SK-N-SH (cell line): ENCODE measurements around the gene KCNK16. TPM values are rescaled to one million over a fixed set of nuclear protein-coding genes. Genes with fewer than 3 reads are reported as not detected.

Source experiments
- CTCF ChIA-PET: fragments of 300-600, 350-600 bp; formaldehyde crosslinking; extraction: SDS; loops from one replicate; lab custom pipeline; 2021; lab: Yijun Ruan, JAX
- POLR2A ChIA-PET: fragments of 350-600 bp; sonication (Branson Sonifier 250); formaldehyde crosslinking; extraction: SDS; loops from one replicate; lab custom pipeline; 2020; ENCODE audit warnings: antibody characterized with exemption, inconsistent platforms; lab: Yijun Ruan, JAX
- DNase-seq: peaks from one replicate; pipeline ENCODE4 v3.0.0; 2012
- H2AFZ ChIP-seq: fragments of 200-600 bp; sonication (generic); 2 replicates; pipeline ENCODE4 v1.8.1; 2016; ENCODE audit warnings: antibody characterized with exemption, mild to moderate bottlenecking, low read depth
- H3F3A ChIP-seq: fragments of 200-600 bp; sonication (generic); replicated peaks from 2 replicates; pipeline ENCODE3; 2016; ENCODE audit warnings: antibody characterized with exemption, mild to moderate bottlenecking; ENCODE audit not compliant: insufficient read depth
- H3K27ac ChIP-seq, 2 experiments: fragments of 200-500 bp in 1 of 2; fragments of 200-600 bp in 1 of 2; sonication (Bioruptor generic) in 1 of 2; sonication (generic), shearing (Covaris generic) in 1 of 2; 2 replicates each; pipeline versions ENCODE4 v1.5.1 to v1.6.1; 2014 to 2016; ENCODE audit warnings: low read depth in 2 of 2, inconsistent platforms in 1 of 2, low read length in 1 of 2, mild to moderate bottlenecking in 1 of 2, mixed read lengths in 1 of 2
- H3K27me3 ChIP-seq: fragments of 200-600 bp; sonication (generic), shearing (Covaris generic); 2 replicates; pipeline ENCODE4 v1.6.1; 2016; ENCODE audit warnings: mixed run types; ENCODE audit not compliant: insufficient read depth
- H3K36me3 ChIP-seq, 2 experiments: fragments of 200-500 bp in 1 of 2; fragments of 200-600 bp in 1 of 2; sonication (Bioruptor generic) in 1 of 2; sonication (generic) in 1 of 2; replicated peaks in 1 of 2; 2 replicates each; pipeline versions ENCODE3 to v1.5.1; 2014 to 2016; ENCODE audit warnings: low read length in 1 of 2, mild to moderate bottlenecking in 1 of 2; ENCODE audit not compliant: insufficient read depth in 2 of 2, control insufficient read depth in 1 of 2
- H3K4me1 ChIP-seq, 2 experiments: fragments of 200-500 bp in 1 of 2; fragments of 200-600 bp in 1 of 2; sonication (Bioruptor generic) in 1 of 2; sonication (generic), shearing (Covaris generic) in 1 of 2; 2 replicates each; pipeline versions ENCODE4 v1.5.1 to v1.6.1; 2014 to 2016; ENCODE audit warnings: low read depth in 1 of 2, low read length in 1 of 2, mixed run types in 1 of 2; ENCODE audit not compliant: insufficient read depth in 2 of 2, control insufficient read depth in 1 of 2
- H3K4me2 ChIP-seq: fragments of 200-600 bp; sonication (generic), shearing (Covaris generic); 2 replicates; pipeline ENCODE4 v1.6.1; 2017; ENCODE audit warnings: mixed run types
- H3K4me3 ChIP-seq, 2 experiments: fragments of 200-500 bp in 1 of 2; fragments of 200-600 bp in 1 of 2; sonication (Bioruptor generic) in 1 of 2; sonication (generic), shearing (Covaris generic) in 1 of 2; 2 replicates each; pipeline versions ENCODE4 v1.5.1 to v1.8.1; 2014 to 2016; ENCODE audit warnings: low read depth in 2 of 2, inconsistent platforms in 1 of 2, low read length in 1 of 2, mild to moderate bottlenecking in 1 of 2, mixed read lengths in 1 of 2, moderate library complexity in 1 of 2
- H3K79me2 ChIP-seq: fragments of 200-600 bp; sonication (generic); 2 replicates; pipeline ENCODE4 v1.8.1; 2017; ENCODE audit warnings: mild to moderate bottlenecking; ENCODE audit not compliant: insufficient read depth
- H3K9ac ChIP-seq: fragments of 200-600 bp; sonication (generic); 2 replicates; pipeline ENCODE4 v1.6.1; 2017; ENCODE audit warnings: mixed run types
- H3K9me2 ChIP-seq: fragments of 200-600 bp; sonication (generic); 2 replicates; pipeline ENCODE4 v1.6.1; 2017; ENCODE audit warnings: mixed run types
- H3K9me3 ChIP-seq: fragments of 200-600 bp; sonication (generic); 2 replicates; pipeline ENCODE4 v1.6.1; 2017; ENCODE audit warnings: mixed run types, mild to moderate bottlenecking, moderate library complexity
- H4K20me1 ChIP-seq: fragments of 200-600 bp; sonication (generic); 2 replicates; pipeline ENCODE4 v1.6.1; 2017; ENCODE audit warnings: mild to moderate bottlenecking, mixed run types; ENCODE audit not compliant: insufficient read depth
- CTCF ChIP-seq: fragments of 200-600 bp; sonication (generic); IDR thresholded peaks from 2 replicates; pipeline ENCODE4 v1.6.1; 2017; ENCODE audit warnings: antibody characterized with exemption, mild to moderate bottlenecking, moderate library complexity
- EP300 ChIP-seq, 2 experiments: IDR thresholded peaks; 2 replicates each; pipeline versions ENCODE4 v1.4.0 to v1.6.1; 2012; ENCODE audit warnings: borderline replicate concordance in 1 of 2, low read depth in 1 of 2, low read length in 1 of 2
- FOSL2 ChIP-seq: IDR thresholded peaks from 2 replicates; pipeline ENCODE4 v1.4.0; 2012; ENCODE audit warnings: low read depth, mild to moderate bottlenecking, moderate library complexity, borderline replicate concordance
- IRF3 ChIP-seq: fragments of 150-350 bp; IDR thresholded peaks from 2 replicates; pipeline ENCODE4 v1.6.1; 2016; ENCODE audit warnings: mild to moderate bottlenecking, low read depth, low read length
- MAX ChIP-seq: IDR thresholded peaks from 2 replicates; pipeline ENCODE4 v1.4.0; 2012; ENCODE audit warnings: low read depth
- MEF2A ChIP-seq: IDR thresholded peaks from 2 replicates; pipeline ENCODE4 v1.4.0; 2012; ENCODE audit warnings: low read depth, borderline replicate concordance
- NRF1 ChIP-seq: IDR thresholded peaks from 2 replicates; pipeline ENCODE4 v1.6.1; 2012; ENCODE audit warnings: low read depth, mild to moderate bottlenecking, low read length
- POLR2AphosphoS5 ChIP-seq: IDR thresholded peaks from 2 replicates; pipeline ENCODE4 v1.6.1; 2012; ENCODE audit warnings: low read depth, low read length
- RAD21 ChIP-seq: IDR thresholded peaks from 2 replicates; pipeline ENCODE4 v1.6.1; 2012; ENCODE audit warnings: mild to moderate bottlenecking, low read length
- REST ChIP-seq: IDR thresholded peaks from 2 replicates; pipeline ENCODE4 v1.6.1; 2012; ENCODE audit warnings: mild to moderate bottlenecking, low read depth, low read length, moderate library complexity
- RXRA ChIP-seq: IDR thresholded peaks from 2 replicates; pipeline ENCODE4 v1.4.0; 2012; ENCODE audit warnings: low read depth, mild to moderate bottlenecking, borderline replicate concordance
- USF2 ChIP-seq: fragments of 150-350 bp; IDR thresholded peaks from 2 replicates; pipeline ENCODE4 v1.6.1; 2017; ENCODE audit warnings: antibody characterized with exemption, low read length, low read depth, borderline replicate concordance
- WGBS: methylation state at CpG from one replicate; pipeline ENCODE4 v1.1.6; 2017; ENCODE audit warnings: low lambda C conversion rate; 5-methylcytosine and 5-hydroxymethylcytosine counted together
- polyA plus RNA-seq, 3 experiments: library from polyadenylated mRNA; depleted of rRNA; stranded (reverse); fragments of >200 nt; gene quantifications; 2 replicates each; pipeline ENCODE4 v1.2.3, GENCODE V29; 2012

Gene KCNK16
- polyA plus RNA-seq, 1 of the 3 experiments (the other 2 are of a cell fraction) = not detected

GRCh38 chr6:39268721-39269120, 53.8 kb downstream of the KCNK16 start:
- no peak for TF ChIP-seq MAX
- no peak for TF ChIP-seq FOSL2
- no peak for TF ChIP-seq USF2
- TF ChIP-seq IRF3 = no peak
- TF ChIP-seq EP300 (IDR thresholded peaks at IDR 0.05; ENCODE audit: borderline replicate concordance in 1 of 2, low read depth in 1 of 2, low read length in 1 of 2) = no peak
- Histone ChIP-seq H3K27me3 (no peaks in the 10 kb centered on the region), H3K4me3 (no peak overlapping the region), H3K9ac (no peak overlapping the region), H3K27ac (no peak overlapping the region), H3F3A (no peaks in the 10 kb centered on the region), H4K20me1 (no peaks in the 10 kb centered on the region), H2AFZ (no peak overlapping the region), H3K4me1 (no peaks in the 10 kb centered on the region), H3K4me2 (no peak overlapping the region), H3K36me3 (no peaks in the 10 kb centered on the region), H3K9me2 (no peaks in the 10 kb centered on the region), H3K79me2 (no peaks in the 10 kb centered on the region), H3K9me3 (no peaks in the 10 kb centered on the region)
- ChIA-PET CTCF (interaction anchor here (2.1 kb wide), 1 partner anchor 35 kb away, joined by 10 read pairs; no protein-coding TSS in a partner anchor), POLR2A (interaction anchor here (0.5 kb wide), 1 partner anchor 10 kb away, joined by 3 read pairs; no protein-coding TSS in a partner anchor)
- no peak for DNase-seq
- 57% methylated on average over 3 of the region's 3 CpGs for WGBS

GRCh38 chr6:39268171-39268570, 54.3 kb downstream of the KCNK16 start:
- Histone ChIP-seq H3K9ac (no peak overlapping the region), H3K79me2 (no peaks in the 10 kb centered on the region), H3K4me2 (no peak overlapping the region), H4K20me1 (no peaks in the 10 kb centered on the region), H3F3A (no peaks in the 10 kb centered on the region), H3K36me3 (no peaks in the 10 kb centered on the region), H3K4me1 (no peaks in the 10 kb centered on the region), H3K9me2 (no peaks in the 10 kb centered on the region), H3K27me3 (no peaks in the 10 kb centered on the region), H3K27ac (no peak overlapping the region), H3K9me3 (no peaks in the 10 kb centered on the region), H3K4me3 (no peak overlapping the region), H2AFZ (no peak overlapping the region)
- ChIA-PET CTCF (interaction anchor here (2.1 kb wide), 1 partner anchor 35 kb away, joined by 10 read pairs; no protein-coding TSS in a partner anchor), POLR2A (interaction anchor here (0.5 kb wide), 1 partner anchor 9 kb away, joined by 3 read pairs; no protein-coding TSS in a partner anchor)
- TF ChIP-seq CTCF (no peak), USF2 (no peak), MEF2A (no peak), RAD21 (no peak), REST (no peak), POLR2AphosphoS5 (no peak), NRF1 (no peak), RXRA (no peak)
- WGBS = 38% methylated on average over 7 of the region's 7 CpGs
- no peak for DNase-seq
